HCT116 (cell line): ENCODE measurements around the gene ITIH3. TPM values are rescaled to one million over a fixed set of nuclear protein-coding genes. Genes with fewer than 3 reads are reported as not detected.

ENCODE experiments used
- ATAC-seq: fragments of 200-7000 bp; cut with Tn5 transposase; 2 replicates; pipeline ENCODE4 v1.9.1; 2020; ENCODE audit warnings: mild to moderate bottlenecking, moderate library complexity
- BruUV-seq: library from RNA; stranded (reverse); fragments of 400-500 nt; replicated peaks from 2 replicates; lab custom pipeline; 2021; lab: Mats Ljungman, UMichigan
- CTCF ChIA-PET: fragments of 300-600 bp; sonication (Branson Sonifier 250); formaldehyde crosslinking; loops from one replicate; lab custom pipeline; 2021; ENCODE audit warnings: antibody characterized with exemption; lab: Charles Lee
- POLR2A ChIA-PET: fragments of 300-600, 350-600 bp; sonication (Branson Sonifier 250); formaldehyde crosslinking; loops from one replicate; lab custom pipeline; 2021; ENCODE audit warnings: antibody characterized with exemption; lab: Charles Lee
- RAD21 ChIA-PET, 2 experiments: fragments of 300-600 bp; sonication (Branson Sonifier 250); formaldehyde crosslinking; loops; one replicate each; lab custom pipeline; 2023; ENCODE audit warnings: low total read pairs in 2 of 2; ENCODE audit not compliant: uncharacterized antibody in 2 of 2, unreplicated experiment in 2 of 2, low non-redundant PET in 1 of 2; lab: Charles Lee
- DNase-seq: peaks from one replicate; pipeline ENCODE4 v3.0.0-alpha.2; 2010; ENCODE audit warnings: low read depth, low spot score
- H2AFZ ChIP-seq: fragments of 200-600 bp; shearing (Covaris generic), sonication (generic); 2 replicates; pipeline ENCODE4 v1.6.1; 2017; ENCODE audit warnings: low read depth, mixed run types, mixed read lengths, antibody characterized with exemption, low read length; ENCODE audit not compliant: poor library complexity, severe bottlenecking
- H3K27ac ChIP-seq: 2 replicates; pipeline ENCODE4 v1.5.1; 2012; ENCODE audit warnings: low read depth, low read length
- H3K27me3 ChIP-seq: fragments of 200-600 bp; sonication (generic); 2 replicates; pipeline ENCODE4 v1.6.1; 2016; ENCODE audit warnings: mixed run types, low read length, mixed read lengths; ENCODE audit not compliant: insufficient read depth
- H3K36me3 ChIP-seq, 2 experiments: fragments of 200-500 bp in 1 of 2; fragments of 200-600 bp in 1 of 2; sonication (Bioruptor generic) in 1 of 2; sonication (generic) in 1 of 2; 2 replicates each; pipeline versions ENCODE4 v1.5.1 to v1.6.1; 2014 to 2016; ENCODE audit warnings: low read length in 2 of 2, inconsistent platforms in 1 of 2, mixed read lengths in 1 of 2, mixed run types in 1 of 2; ENCODE audit not compliant: insufficient read depth in 2 of 2, control insufficient read depth in 1 of 2
- H3K4me1 ChIP-seq, 2 experiments: fragments of 200-600 bp in 1 of 2; sonication (generic) in 1 of 2; 2 replicates each; pipeline versions ENCODE4 v1.5.1 to v1.6.1; 2012 to 2017; ENCODE audit warnings: low read length in 2 of 2, inconsistent platforms in 1 of 2, mild to moderate bottlenecking in 1 of 2, mixed read lengths in 1 of 2, mixed run types in 1 of 2, moderate library complexity in 1 of 2; ENCODE audit not compliant: insufficient read depth in 2 of 2, control insufficient read depth in 1 of 2
- H3K4me2 ChIP-seq: fragments of 200-600 bp; sonication (generic); 2 replicates; pipeline ENCODE4 v1.6.1; 2017; ENCODE audit warnings: mixed run types, low read length, mixed read lengths
- H3K4me3 ChIP-seq, 2 experiments: fragments of 200-600 bp in 1 of 2; sonication (generic) in 1 of 2; replicated peaks in 1 of 2; 2 replicates each; pipeline ENCODE4 v1.5.1; 2011 to 2016; ENCODE audit warnings: low read length in 2 of 2, control low read depth in 1 of 2, low read depth in 1 of 2, mild to moderate bottlenecking in 1 of 2, mixed read lengths in 1 of 2, mixed run types in 1 of 2
- H3K79me2 ChIP-seq: fragments of 200-600 bp; sonication (generic); 2 replicates; pipeline ENCODE4 v1.6.1; 2017; ENCODE audit warnings: mild to moderate bottlenecking, mixed run types, low read length, moderate library complexity, mixed read lengths; ENCODE audit not compliant: insufficient read depth
- H3K9ac ChIP-seq: fragments of 200-600 bp; sonication (generic); 2 replicates; pipeline ENCODE4 v1.6.1; 2016; ENCODE audit warnings: low read length, mixed read lengths
- H3K9me2 ChIP-seq: fragments of 200-600 bp; sonication (generic), shearing (Covaris generic); 2 replicates; pipeline ENCODE4 v1.6.1; 2017; ENCODE audit warnings: mixed run types, mild to moderate bottlenecking, moderate library complexity; ENCODE audit not compliant: insufficient read depth
- H3K9me3 ChIP-seq, 2 experiments: fragments of 200-500 bp in 1 of 2; fragments of 200-600 bp in 1 of 2; sonication (Bioruptor generic) in 1 of 2; sonication (generic) in 1 of 2; 2 replicates each; pipeline ENCODE4 v1.6.1; 2014 to 2017; ENCODE audit warnings: low read length in 2 of 2, mixed read lengths in 2 of 2, inconsistent platforms in 1 of 2, low read depth in 1 of 2, mild to moderate bottlenecking in 1 of 2, mixed run types in 1 of 2, moderate library complexity in 1 of 2; ENCODE audit not compliant: control insufficient read depth in 1 of 2, insufficient read depth in 1 of 2
- H4K20me1 ChIP-seq: fragments of 200-600 bp; sonication (generic), shearing (Covaris generic); 2 replicates; pipeline ENCODE4 v1.6.1; 2017; ENCODE audit warnings: mixed run types, mild to moderate bottlenecking, moderate library complexity; ENCODE audit not compliant: insufficient read depth
- CBX3 ChIP-seq: IDR thresholded peaks from 2 replicates; pipeline ENCODE4 v1.6.1; 2012; ENCODE audit warnings: low read depth
- EGR1 ChIP-seq: IDR thresholded peaks from 2 replicates; pipeline ENCODE4 v1.6.1; 2012; ENCODE audit warnings: low read depth
- ELF1 ChIP-seq: IDR thresholded peaks from 2 replicates; pipeline ENCODE4 v1.6.1; 2012; ENCODE audit warnings: low read depth, borderline replicate concordance
- intact Hi-C: fragments of 100-400 bp; cut with micrococcal nuclease; formaldehyde crosslinking; loops from 2 replicates; pipeline ENCODE4 v1.10.0; 2022
- total RNA-seq: library from RNA; stranded (reverse); gene quantifications from one replicate; pipeline ENCODE4 v1.2.1, GENCODE V29; 2021; ENCODE audit not compliant: unreplicated experiment
- TF ChIP-seq, protein P1 (sequence below), 3 experiments: fragments of 200-600 bp in 1 of 3; sonication (generic) in 1 of 3; IDR thresholded peaks in 2 of 3; conservative IDR thresholded peaks in 1 of 3; 2 replicates each; pipeline ENCODE4 v1.5.1; 2012 to 2017; ENCODE audit warnings: low read depth in 2 of 3, low read length in 2 of 3, antibody characterized with exemption in 1 of 3, borderline replicate concordance in 1 of 3, control low read depth in 1 of 3, mild to moderate bottlenecking in 1 of 3, mixed read lengths in 1 of 3, mixed run types in 1 of 3, moderate library complexity in 1 of 3; ENCODE audit not compliant: insufficient read depth in 1 of 3
- TF ChIP-seq, protein P2 (sequence below): IDR thresholded peaks from 2 replicates; pipeline ENCODE4 v1.6.1; 2011; ENCODE audit warnings: mild to moderate bottlenecking, low read length, moderate library complexity; ENCODE audit not compliant: insufficient replicate concordance; ENCODE audit errors: extremely low read depth

The ITIH3 gene
- total RNA-seq, 1 experiment from 2014 or later = 0.44 TPM

DNA sequence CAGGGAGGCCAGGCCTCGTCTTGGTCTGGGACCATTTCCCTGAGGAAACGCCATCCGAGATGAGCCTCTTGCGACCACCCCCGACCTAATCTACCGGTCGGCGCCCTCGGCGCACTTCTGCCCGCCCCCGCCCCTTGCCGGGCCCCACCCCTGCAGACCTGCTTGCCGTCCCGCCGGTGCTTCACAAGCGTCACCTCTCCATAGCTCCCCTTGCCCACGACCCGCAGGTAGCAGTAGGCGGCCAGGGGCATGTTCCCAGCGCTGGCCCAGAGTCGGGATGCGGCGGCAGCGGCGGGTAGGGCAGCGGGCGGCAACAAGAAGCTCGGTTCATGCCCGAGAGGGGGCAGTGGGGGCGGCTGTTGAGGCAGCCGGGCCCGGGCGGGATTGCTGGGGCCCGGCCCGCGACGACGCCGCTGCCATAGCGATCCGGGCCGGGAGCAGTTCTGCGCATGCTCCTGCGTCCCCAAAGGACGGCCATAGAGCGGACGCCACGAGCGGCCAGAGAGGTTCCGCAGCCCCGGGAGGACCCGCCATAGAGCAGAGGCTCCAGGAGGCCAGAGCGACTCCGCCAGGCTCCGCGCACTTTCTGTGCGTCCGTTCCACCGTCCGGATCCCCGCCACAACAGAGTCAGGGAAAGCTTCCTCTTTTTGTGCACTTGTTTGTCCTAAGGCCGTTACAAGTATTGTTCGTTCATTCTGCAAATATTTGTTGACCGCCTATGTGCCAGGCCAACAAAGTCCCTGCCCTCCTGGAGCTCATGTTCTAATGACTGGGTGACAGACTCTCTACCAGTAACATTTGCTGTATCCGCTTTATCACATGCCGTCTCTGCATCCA, 23.9 kb upstream of the ITIH3 start, which contains the start of gene NEK4 (continued):
- TF ChIP-seq, protein P1, sequence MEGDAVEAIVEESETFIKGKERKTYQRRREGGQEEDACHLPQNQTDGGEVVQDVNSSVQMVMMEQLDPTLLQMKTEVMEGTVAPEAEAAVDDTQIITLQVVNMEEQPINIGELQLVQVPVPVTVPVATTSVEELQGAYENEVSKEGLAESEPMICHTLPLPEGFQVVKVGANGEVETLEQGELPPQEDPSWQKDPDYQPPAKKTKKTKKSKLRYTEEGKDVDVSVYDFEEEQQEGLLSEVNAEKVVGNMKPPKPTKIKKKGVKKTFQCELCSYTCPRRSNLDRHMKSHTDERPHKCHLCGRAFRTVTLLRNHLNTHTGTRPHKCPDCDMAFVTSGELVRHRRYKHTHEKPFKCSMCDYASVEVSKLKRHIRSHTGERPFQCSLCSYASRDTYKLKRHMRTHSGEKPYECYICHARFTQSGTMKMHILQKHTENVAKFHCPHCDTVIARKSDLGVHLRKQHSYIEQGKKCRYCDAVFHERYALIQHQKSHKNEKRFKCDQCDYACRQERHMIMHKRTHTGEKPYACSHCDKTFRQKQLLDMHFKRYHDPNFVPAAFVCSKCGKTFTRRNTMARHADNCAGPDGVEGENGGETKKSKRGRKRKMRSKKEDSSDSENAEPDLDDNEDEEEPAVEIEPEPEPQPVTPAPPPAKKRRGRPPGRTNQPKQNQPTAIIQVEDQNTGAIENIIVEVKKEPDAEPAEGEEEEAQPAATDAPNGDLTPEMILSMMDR (IDR thresholded peaks at IDR 0.05 in 2 of 3, conservative IDR thresholded peaks at IDR 0.05 in 1 of 3; ENCODE audit: borderline replicate concordance in 1 of 3, insufficient read depth in 1 of 3, low read depth in 2 of 3, low read length in 2 of 3) = no peak

DNA sequence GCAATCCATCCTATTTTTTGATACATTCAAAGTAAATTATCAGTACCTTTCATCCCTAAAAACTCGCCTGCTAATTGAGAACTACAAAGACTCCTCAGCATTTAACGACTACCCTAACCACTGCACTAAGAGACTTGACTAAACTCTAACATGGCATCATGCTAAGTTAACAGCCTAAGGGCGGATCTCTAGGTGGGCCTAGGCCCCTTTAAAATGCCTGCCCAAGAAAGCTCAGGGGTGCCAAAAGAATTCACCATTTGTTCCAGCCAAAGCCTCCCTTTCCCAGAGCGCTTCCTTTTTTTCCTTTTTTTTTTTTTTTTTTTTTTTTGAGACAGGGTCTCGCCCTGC, 23.3 kb upstream of the ITIH3 start:
- Histone ChIP-seq H3K36me3 (peaks cover 0 to 11% of the 10 kb centered on the region in 2 experiments; a peak in 2 of 4 replicates), H3K27me3 (no peaks in the 10 kb centered on the region), H3K9ac (peak overlapping the region; percentile 77), H3K9me2 (no peaks in the 10 kb centered on the region)
- CTCF ChIA-PET = no interaction called here
- intact Hi-C loops = no loop called here
- TSS peak; percentile 98 for BruUV-seq
- TF ChIP-seq CBX3 (no peak), EGR1 (no peak), ELF1 (no peak)
- TF ChIP-seq, protein P2, sequence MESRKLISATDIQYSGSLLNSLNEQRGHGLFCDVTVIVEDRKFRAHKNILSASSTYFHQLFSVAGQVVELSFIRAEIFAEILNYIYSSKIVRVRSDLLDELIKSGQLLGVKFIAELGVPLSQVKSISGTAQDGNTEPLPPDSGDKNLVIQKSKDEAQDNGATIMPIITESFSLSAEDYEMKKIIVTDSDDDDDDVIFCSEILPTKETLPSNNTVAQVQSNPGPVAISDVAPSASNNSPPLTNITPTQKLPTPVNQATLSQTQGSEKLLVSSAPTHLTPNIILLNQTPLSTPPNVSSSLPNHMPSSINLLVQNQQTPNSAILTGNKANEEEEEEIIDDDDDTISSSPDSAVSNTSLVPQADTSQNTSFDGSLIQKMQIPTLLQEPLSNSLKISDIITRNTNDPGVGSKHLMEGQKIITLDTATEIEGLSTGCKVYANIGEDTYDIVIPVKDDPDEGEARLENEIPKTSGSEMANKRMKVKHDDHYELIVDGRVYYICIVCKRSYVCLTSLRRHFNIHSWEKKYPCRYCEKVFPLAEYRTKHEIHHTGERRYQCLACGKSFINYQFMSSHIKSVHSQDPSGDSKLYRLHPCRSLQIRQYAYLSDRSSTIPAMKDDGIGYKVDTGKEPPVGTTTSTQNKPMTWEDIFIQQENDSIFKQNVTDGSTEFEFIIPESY = no peak
- TF ChIP-seq, all 23 proteins: peak for 0
- Histone ChIP-seq H3K4me2 (peak overlapping the region; percentile 81), H3K27ac (peak overlapping the region; percentile 37), H3K4me1 (peaks cover 4 to 23% of the 10 kb centered on the region in 2 experiments; a peak in 3 of 4 replicates), H3K4me3 (peak overlapping the region; percentile 69 to 78), H4K20me1 (no peaks in the 10 kb centered on the region), H2AFZ (peak overlapping the region; percentile 94), H3K9me3 (no peaks in the 10 kb centered on the region), H3K79me2 (peaks cover 21% of the 10 kb centered on the region)
- ChIA-PET RAD21 (no interaction called here), POLR2A (no interaction called here)
- ATAC-seq (peak; percentile 25), DNase-seq (no peak)
